Stimulated activated CD8-positive, alpha-beta memory T cell treated with anti-CD3 and anti-CD28 coated beads, Interleukin-15, amount 100 ng/mL, for 4 hours (primary cell): ENCODE data around the gene CRYBA2.

ENCODE experiments used
- DNase-seq, 2 donors: peaks; one replicate each; pipeline ENCODE4 v3.0.0-alpha.2; 2020; ENCODE audit warnings: low read depth in 2 of 2

The CRYBA2 gene

GRCh38 chr2:218993345-218994315 is at the start of gene CRYBA2:
Gene CRYBA2, minus strand, starts transcription at chr2:218993422. Its CDS starts 246 bp downstream, at chr2:218993176.
- no peak for DNase-seq

DNA sequence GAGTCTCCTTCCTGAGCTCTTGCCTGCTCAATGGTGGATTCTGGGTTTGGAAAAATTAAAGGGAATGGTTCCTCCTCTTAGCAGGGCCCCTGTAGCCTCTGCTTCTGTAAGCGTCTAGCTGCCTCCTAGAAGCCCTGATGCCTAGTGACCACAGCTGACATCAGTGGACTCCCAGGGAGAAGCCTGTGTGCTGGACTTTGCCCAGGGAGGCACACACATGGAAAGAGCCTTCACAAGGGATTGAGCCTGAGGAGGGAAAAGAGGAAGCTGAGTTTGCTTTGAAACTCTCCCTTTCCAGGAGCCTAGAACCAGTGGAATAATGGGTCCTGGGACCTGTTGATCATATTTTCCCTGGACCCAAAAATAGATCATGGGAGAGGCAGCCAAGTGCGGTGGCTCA is 49.5 kb upstream of the CRYBA2 start:
- DNase-seq, result no peak

DNA sequence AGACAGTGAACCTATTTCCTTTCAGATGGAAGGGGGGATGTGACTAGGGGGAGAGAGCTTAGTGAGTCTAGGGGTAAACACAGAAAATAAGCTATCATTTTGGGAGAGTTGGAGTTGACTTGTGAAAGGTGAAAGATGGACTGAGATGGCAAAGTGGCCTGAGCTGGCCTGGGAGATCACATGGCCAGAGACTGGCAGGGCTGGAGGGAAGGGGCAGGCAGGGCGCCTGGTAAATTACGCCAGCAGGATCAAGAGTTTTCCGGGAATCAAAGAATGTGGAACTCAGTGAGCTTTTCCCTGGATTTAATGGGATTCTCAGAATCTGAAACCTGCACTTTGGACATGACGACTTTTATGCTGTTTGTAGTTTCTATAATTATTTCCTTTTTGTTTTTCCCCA is 48.9 kb upstream of the CRYBA2 start:
- no peak for DNase-seq

DNA sequence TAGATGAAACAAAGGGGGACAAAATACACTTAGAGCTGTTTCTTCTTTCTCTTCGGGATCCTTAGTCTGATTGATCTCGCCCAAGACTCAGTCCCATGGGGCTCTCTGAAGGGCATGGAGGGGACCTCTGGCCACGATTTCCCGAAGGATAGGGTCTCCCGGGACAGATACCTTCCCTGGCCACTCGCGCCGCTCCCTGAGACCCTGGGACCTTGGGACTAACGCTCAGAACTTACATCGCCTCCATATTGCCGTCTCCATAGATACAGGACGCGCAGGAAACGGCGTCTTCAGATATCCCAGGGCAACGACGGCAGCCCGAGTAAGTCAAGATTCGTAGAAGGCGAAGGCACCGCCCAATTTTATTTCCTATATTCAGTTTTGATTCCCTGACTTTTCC is 48.0 kb upstream of the CRYBA2 start, which contains the start of gene CFAP65:
TSS of gene CFAP65 (minus strand) at position 265 of the 400 bp plus-strand sequence. CDS start 2,468 bp downstream, outside the sequence.
- no peak for DNase-seq

- DNase-seq, result no peak
Measured at GRCh38 chr2:219038600-219038999, 45.4 kb upstream of the CRYBA2 start.

GRCh38 chr2:219037783-219038499 is 44.7 kb upstream of the CRYBA2 start:
- no peak for DNase-seq

- DNase-seq, result no peak
Measured at GRCh38 chr2:219035942-219036341, 42.7 kb upstream of the CRYBA2 start.

DNA sequence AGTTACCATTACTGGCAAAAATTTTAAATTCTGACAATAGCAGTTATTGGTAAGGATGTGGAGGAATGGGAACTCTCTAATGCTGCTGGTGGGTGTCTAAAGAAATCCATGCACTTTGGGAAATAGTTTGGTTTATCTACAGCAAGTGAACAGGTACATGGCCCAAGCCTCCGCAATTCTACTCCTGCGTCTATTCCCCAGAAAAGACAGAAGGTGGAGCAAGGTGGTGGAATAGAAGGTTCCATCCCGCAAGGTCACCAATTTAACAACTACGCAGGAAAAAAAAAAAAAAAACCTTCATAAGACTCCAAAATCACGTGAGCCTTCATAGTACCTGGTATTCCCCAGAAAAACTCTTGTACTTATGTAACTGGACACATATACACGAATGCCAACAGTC is 41.6 kb upstream of the CRYBA2 start:
- DNase-seq, result no peak

DNA sequence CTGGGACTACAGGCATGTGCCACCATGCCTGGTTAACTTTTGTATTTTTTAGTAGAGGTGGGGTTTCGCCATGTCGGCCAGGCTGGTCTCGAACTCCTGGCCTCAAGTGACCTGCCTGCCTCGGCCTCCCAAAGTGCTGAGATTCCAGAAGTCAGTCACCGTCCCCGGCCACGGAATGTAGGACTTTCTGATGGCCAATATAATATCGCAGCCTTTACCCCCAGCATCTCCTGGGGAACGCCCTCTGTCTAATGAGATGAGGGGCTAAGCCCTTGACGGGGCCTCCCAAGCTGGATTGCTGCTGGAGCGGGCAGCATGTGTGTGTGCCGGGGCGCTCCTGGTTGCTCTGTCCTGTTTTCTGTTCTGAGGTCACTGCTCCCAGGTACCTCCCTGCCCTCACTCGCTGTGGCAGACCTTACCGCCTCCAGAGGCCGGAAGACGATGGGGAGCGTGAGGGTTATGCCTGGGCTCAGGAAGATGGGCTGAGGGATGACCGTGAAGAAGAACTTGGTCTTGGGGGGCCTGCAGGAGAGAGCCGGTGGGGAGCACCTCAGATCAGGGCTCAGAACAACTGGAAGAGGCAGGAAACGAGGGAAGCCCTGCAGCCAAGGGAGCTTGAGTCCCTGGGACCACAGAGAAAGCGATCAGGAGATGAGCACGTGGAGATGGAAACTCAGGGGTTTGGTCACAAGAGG is 39.0 kb upstream of the CRYBA2 start:
- no peak for DNase-seq

DNA sequence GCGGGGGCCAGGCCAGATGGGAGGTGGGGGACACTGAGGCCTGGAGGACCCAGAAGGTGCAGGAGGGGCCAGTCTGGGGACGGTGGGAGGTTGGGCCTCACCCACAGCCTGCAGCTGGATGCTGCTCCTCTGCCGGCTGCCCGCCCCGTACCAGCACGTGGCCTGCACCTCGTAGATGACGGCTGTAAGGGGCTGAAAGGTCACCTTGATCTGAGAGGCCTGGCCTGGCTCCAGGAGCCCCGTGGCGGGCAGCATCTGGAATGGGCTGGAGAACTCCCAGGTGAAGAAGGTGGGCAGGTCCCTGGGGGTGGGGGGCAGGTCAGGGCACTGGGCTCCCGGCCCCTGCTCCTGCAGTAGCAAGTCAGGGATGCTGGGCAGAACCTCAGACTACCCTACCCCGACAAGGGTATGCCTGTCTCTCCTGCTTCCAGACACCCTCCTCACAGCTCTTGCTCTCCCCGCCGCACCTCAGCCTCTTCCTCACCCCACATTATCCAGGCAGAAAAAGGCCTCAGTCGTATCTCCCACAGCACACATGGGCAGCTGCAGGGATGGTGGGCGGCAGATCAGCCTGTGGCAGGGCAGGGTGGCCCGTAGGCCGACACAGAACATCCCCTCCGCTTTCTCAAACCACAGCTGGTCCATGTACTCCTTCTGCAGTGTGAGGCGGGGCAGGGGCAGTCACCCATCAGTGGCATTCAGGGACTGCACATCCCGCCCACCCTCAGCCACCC is 38.0 kb upstream of the CRYBA2 start:
- no peak for DNase-seq

DNA sequence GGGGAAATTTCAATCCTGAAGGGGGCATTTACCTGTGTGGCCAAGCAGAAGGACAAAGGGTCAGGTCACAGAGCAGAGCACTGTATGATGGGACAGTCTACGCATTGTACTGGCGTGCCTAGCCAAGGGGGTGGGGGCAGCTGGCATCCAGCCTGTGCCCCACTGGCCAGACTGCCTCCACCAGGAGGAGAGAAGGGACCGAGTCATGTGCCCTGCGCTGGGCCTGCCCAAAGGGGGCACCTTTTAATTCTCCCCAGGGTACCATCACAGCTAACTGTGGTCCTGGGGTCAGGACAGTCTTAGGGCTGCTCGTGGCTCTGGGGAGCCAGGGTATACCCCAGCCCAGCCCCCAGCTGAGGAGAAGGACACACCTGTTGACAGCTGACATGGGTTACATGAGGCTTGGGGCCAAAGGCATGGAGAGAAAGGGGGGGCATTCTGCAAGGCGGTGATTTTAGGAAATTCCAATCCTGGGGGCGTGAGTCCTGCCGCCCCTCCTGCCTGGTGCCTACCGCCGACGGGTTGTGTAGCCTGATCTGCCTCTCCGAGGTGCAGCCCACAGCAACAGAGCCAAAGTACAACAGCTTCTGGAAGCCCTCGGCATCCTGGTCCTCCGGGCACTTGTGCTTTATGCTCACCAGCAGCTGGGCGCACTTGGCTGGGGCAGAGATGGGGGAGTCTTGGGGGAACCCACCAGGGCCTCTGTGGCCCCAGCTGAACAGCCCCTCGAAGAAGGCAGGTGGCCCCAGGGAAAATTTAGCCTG is 37.1 kb upstream of the CRYBA2 start:
- DNase-seq, result no peak

DNA sequence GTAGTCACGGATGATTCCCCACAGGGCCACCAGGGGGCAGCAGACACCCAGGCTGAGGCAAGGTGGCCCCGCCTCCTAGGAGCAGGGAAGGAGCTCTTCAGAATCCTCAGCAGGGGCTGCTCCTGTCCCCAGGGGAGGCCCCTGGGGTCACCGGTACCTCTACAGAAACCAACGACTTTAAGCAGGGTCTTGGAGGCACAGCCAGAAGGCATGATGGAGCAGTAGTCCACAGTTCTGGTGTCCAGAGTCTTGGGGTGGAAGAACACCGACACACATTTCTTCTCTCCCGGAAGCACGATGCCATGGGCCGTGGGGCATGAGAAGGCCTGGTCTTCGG is 36.6 kb upstream of the CRYBA2 start:
- peak; percentile 37 to 49 for DNase-seq

- DNase-seq, result no peak
Measured at GRCh38 chr2:219028996-219029828, 36.0 kb upstream of the CRYBA2 start.

- no peak for DNase-seq
Measured at GRCh38 chr2:219028141-219028540, 34.9 kb upstream of the CRYBA2 start.

DNA sequence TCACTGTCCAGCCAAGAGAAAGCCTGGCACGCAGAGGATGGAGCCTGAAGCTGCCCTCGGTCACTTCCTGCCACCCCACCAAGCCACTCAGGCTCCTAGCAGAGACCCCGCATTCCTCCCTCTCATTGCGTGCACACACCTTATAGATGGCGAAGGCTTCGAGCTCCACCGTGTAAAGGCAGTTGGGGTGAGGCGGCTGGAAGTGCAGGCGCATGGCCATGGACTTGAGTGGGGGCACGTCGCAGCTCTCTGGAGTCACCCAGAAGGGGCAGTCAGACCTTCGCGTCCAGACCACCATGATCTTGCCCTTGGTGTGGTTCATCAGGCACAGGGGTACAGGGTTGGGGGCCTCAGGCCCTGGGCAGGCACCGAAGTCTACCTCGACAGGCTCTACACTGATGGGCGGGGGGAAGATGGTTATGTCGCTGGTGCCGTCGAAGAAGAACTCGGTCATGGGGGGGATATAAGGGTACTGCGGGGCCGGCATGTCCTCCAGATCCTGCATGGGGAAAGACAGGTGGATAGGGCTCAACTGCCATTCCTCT is 34.4 kb upstream of the CRYBA2 start:
- no peak for DNase-seq

- no peak for DNase-seq
Measured at GRCh38 chr2:219026946-219027345, 33.7 kb upstream of the CRYBA2 start.

- DNase-seq, result no peak
Measured at GRCh38 chr2:219025637-219026585, 32.7 kb upstream of the CRYBA2 start.

- DNase-seq, result no peak
Measured at GRCh38 chr2:219024059-219024458, 30.8 kb upstream of the CRYBA2 start.
